HepG2 (cell line): ENCODE data around the gene RAB34. TPM values are rescaled to one million over a fixed set of nuclear protein-coding genes. Genes with fewer than 3 reads are reported as not detected.

ENCODE experiments used
- AHR ChIP-seq: IDR thresholded peaks from 2 replicates; pipeline ENCODE4 v1.6.1; 2018; ENCODE audit warnings: missing genetic modification reagents, missing compliant biosample characterization
- BCL6 ChIP-seq: IDR thresholded peaks from 2 replicates; pipeline ENCODE4 v1.6.1; 2016; ENCODE audit warnings: missing genetic modification reagents, missing compliant biosample characterization
- DMTF1 ChIP-seq: sonication (generic); formaldehyde crosslinking; IDR thresholded peaks from 2 replicates; pipeline ENCODE4 v1.4.0; 2020; ENCODE audit warnings: mild to moderate bottlenecking, missing genetic modification reagents
- DPF2 ChIP-seq: sonication (generic); formaldehyde crosslinking; IDR thresholded peaks from 2 replicates; pipeline ENCODE4 v1.4.0; 2020; ENCODE audit warnings: mild to moderate bottlenecking, low read depth, missing genetic modification reagents, borderline replicate concordance
- ETV6 ChIP-seq: sonication (generic); formaldehyde crosslinking; conservative IDR thresholded peaks from 2 replicates; pipeline ENCODE4 v1.4.0; 2020; ENCODE audit warnings: missing genetic modification reagents
- LCORL ChIP-seq, 2 experiments: fragments of 450-650 bp in 1 of 2; sonication (generic) in 1 of 2; formaldehyde crosslinking in 1 of 2; IDR thresholded peaks; 2 replicates each; pipeline versions ENCODE4 v1.5.0 to v1.6.1; 2017 to 2020; ENCODE audit warnings: antibody characterized with exemption in 1 of 2, missing genetic modification reagents in 1 of 2
- MBD4 ChIP-seq: IDR thresholded peaks from 2 replicates; pipeline ENCODE4 v1.6.1; 2012; ENCODE audit warnings: low read length, inconsistent platforms, borderline replicate concordance
- MXD3 ChIP-seq: IDR thresholded peaks from 2 replicates; pipeline ENCODE4 v1.6.1; 2016; ENCODE audit warnings: mild to moderate bottlenecking, missing biosample characterization, missing genetic modification reagents
- TMF1 ChIP-seq: sonication (generic); formaldehyde crosslinking; IDR thresholded peaks from 2 replicates; pipeline ENCODE4 v1.8.1; 2022; ENCODE audit warnings: low read depth, missing genetic modification reagents
- ZBTB25 ChIP-seq: IDR thresholded peaks from 2 replicates; pipeline ENCODE4 v1.6.1; 2018; ENCODE audit warnings: missing genetic modification reagents
- ZNF33A ChIP-seq: sonication (generic); formaldehyde crosslinking; IDR thresholded peaks from 2 replicates; pipeline ENCODE4 v1.5.1; 2020; ENCODE audit warnings: missing genetic modification reagents, mild to moderate bottlenecking, moderate library complexity, borderline replicate concordance
- ZNF407 ChIP-seq: sonication (generic); formaldehyde crosslinking; IDR thresholded peaks from one replicate; pipeline ENCODE4 v1.5.1; 2020; ENCODE audit warnings: mild to moderate bottlenecking, missing genetic modification reagents; ENCODE audit errors: not compliant biosample characterization
- ZNF781 ChIP-seq: sonication (generic); formaldehyde crosslinking; IDR thresholded peaks from 2 replicates; pipeline ENCODE4 v1.5.1; 2020; ENCODE audit warnings: borderline replicate concordance, mild to moderate bottlenecking, missing genetic modification reagents; ENCODE audit errors: not compliant biosample characterization
- ZNF839 ChIP-seq: sonication (generic); formaldehyde crosslinking; IDR thresholded peaks from 2 replicates; pipeline ENCODE4 v1.4.0; 2020; ENCODE audit warnings: missing genetic modification reagents, mild to moderate bottlenecking, borderline replicate concordance
- ZNF883 ChIP-seq: sonication (generic); formaldehyde crosslinking; IDR thresholded peaks from 2 replicates; pipeline ENCODE4 v1.5.1; 2020; ENCODE audit warnings: mild to moderate bottlenecking, missing genetic modification reagents; ENCODE audit errors: not compliant biosample characterization
- polyA plus RNA-seq, 8 experiments: library from polyadenylated mRNA; depleted of rRNA in 3 of 8; stranded (reverse) in 7 of 8; unstranded in 1 of 8; fragments of >200 nt; fragmentation: Illumina TruSeq in 4 of 8; extraction: Trizol in 4 of 8; gene quantifications; 2 replicates each; pipeline versions ENCODE4 v1.2.1 to v1.2.3, GENCODE V29; 2011 to 2016; ENCODE audit warnings: low read depth in 4 of 8, missing spikeins in 1 of 8, mixed read lengths in 1 of 8; ENCODE audit not compliant: insufficient read depth in 1 of 8
- total RNA-seq, 5 experiments: library from RNA; depleted of rRNA; stranded (reverse); fragments of >200 nt; fragmentation: Illumina TruSeq; extraction: Trizol; gene quantifications; 2 replicates each; pipeline ENCODE4 v1.2.3, GENCODE V29; 2016; ENCODE audit warnings: low read depth in 1 of 5

RAB34 gene
- total and polyA plus RNA-seq, 2 of the 13 experiments (the other 11 are each of a cell fraction or from before 2014, with no cell fraction given) = 0.49 TPM; not detected in 1

DNA sequence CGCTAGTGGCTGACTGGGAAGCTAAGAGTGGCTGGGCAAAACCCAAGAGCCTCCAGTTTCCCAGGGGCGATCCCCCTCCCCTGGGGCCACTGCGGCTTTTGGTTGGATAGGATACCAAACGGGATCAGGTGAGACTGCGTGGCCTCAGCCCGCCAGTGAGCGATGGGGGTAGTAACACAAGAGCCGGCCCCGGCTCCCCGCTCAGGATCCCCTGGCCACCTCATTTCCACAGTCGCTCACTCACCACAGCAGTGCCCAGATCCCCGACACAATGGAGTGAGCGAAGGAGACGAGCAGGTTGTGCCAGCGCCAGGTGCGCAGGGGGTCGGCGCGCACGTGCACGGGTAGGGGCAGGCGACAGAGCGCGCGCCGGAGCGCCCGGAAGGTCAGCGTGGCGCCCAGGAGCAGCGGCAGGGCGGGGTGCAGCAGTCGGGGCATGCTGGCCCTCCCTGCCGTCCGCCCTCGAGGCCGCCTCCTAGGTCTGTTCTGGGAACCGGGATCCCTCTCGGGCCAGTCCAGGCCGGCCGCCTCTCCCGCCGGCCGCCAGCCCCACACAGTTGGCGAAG lies 8.1 kb upstream of the RAB34 start (continued):
- no peak for TF ChIP-seq DMTF1 (CRISPR knock-in tag)
- TF ChIP-seq BCL6 (CRISPR knock-in tag) = peak; percentile 8; the same call in 1 of the 2 replicates
- TF ChIP-seq DPF2 (CRISPR knock-in tag) = no peak
- peak; percentile 94 for TF ChIP-seq ZNF883 (CRISPR knock-in tag)
- peak; percentile 24; the same call in 1 of the 2 replicates for TF ChIP-seq AHR (CRISPR knock-in tag)
- TF ChIP-seq ZBTB25 (CRISPR knock-in tag) = no peak
- peak; percentile 76 for TF ChIP-seq ZNF839 (CRISPR knock-in tag)
- no peak for TF ChIP-seq LCORL (IDR thresholded peaks at IDR 0.05)
- no peak for TF ChIP-seq LCORL (CRISPR knock-in tag; IDR thresholded peaks at IDR 0.05)
- TF ChIP-seq ZNF33A = no peak
- TF ChIP-seq ZNF407 (CRISPR knock-in tag) = peak; percentile 56
- TF ChIP-seq ETV6 (CRISPR knock-in tag) = no peak
- TF ChIP-seq MXD3 (CRISPR knock-in tag) = peak; percentile 67
- TF ChIP-seq TMF1 (CRISPR knock-in tag) = peak; percentile 71; the same call in 1 of the 2 replicates
- TF ChIP-seq MBD4 = no peak
- no peak for TF ChIP-seq ZNF781 (CRISPR knock-in tag)
